Adrenal gland (tissue), 12 donors: Measurements from ENCODE around the gene KCNC2. TPM values are rescaled to one million over a fixed set of nuclear protein-coding genes. Genes with fewer than 3 reads are reported as not detected.
"Not testable (repeated sequence)": the region's sequence is repeated elsewhere in the genome, so short reads cannot be mapped to it uniquely, and the experiment has no call there.

Experiments
- DNase-seq, 7 donors: peaks; one replicate each; pipeline ENCODE4 v3.0.0-alpha.2; 2019 to 2020
- H3K27ac ChIP-seq, 5 donors: fragments of 200-600 bp; sonication (generic) in 4 of 5; 1 replicate in 3 of 5; 2 replicates in 2 of 5; pipeline versions ENCODE4 v1.5.1 to v1.8.0; 2016 to 2020; ENCODE audit warnings: mild to moderate bottlenecking in 1 of 5
- H3K27me3 ChIP-seq: fragments of 200-600 bp; 2 replicates; pipeline ENCODE4 v1.8.0; 2021
- H3K36me3 ChIP-seq, 2 donors: fragments of 200-600 bp; replicated peaks in 1 of 2; 1 replicate in 1 of 2; 2 replicates in 1 of 2; pipeline versions ENCODE4 v1.5.1 to v1.8.0; 2018 to 2022
- H3K4me1 ChIP-seq, 2 donors: fragments of 200-600 bp; replicated peaks in 1 of 2; 1 replicate in 1 of 2; 2 replicates in 1 of 2; pipeline versions ENCODE4 v1.5.1 to v1.8.0; 2018 to 2021
- H3K4me3 ChIP-seq, 4 donors: fragments of 200-600 bp; sonication (generic) in 3 of 4; one replicate each; pipeline ENCODE4 v1.5.1; 2016 to 2018
- H3K9me3 ChIP-seq, 3 donors: fragments of 200-600 bp; sonication (generic) in 1 of 3; replicated peaks in 1 of 3; 1 replicate in 2 of 3; 2 replicates in 1 of 3; pipeline versions ENCODE4 v1.5.1 to v1.8.0; 2016 to 2021
- POLR2A ChIP-seq, 2 donors: fragments of 450-650 bp; IDR thresholded peaks; one replicate each; pipeline ENCODE4 v1.6.1; 2017; ENCODE audit warnings: antibody characterized with exemption in 2 of 2, mild to moderate bottlenecking in 2 of 2, moderate library complexity in 1 of 2
- WGBS, 4 donors: extraction: QIAGEN DNeasy Blood & Tissue Kit in 2 of 4; methylation state at CpG; one replicate each; pipeline versions ENCODE4 v1.1.5 to v1.1.7; 2013 to 2017; 5-methylcytosine and 5-hydroxymethylcytosine counted together
- intact Hi-C, 2 donors: fragments of 100-400 bp; cut with DNase I; formaldehyde crosslinking; loops; one replicate each; pipeline versions ENCODE4 v1.14.1 to v1.15.0; 2022 to 2023
- polyA plus RNA-seq, 3 donors: library from polyadenylated mRNA; stranded (reverse); fragments of 200-250 nt in 2 of 3; fragments of 350-450 nt in 1 of 3; fragmentation: Illumina TruSeq in 1 of 3; extraction: RNeasy Lipid Tissue Mini Kit (QIAGEN cat#74804) in 1 of 3; gene quantifications; one replicate each; pipeline ENCODE4 v1.2.3, GENCODE V29; 2013 to 2014
- total RNA-seq, 9 donors: library from RNA; depleted of rRNA in 4 of 9; stranded (reverse); fragments of >200 nt in 4 of 9; fragments of 120-200 nt in 1 of 9; fragmentation: NEBNext Ultra II Directional in 1 of 9; extraction: Animal tissue kit (Norgen Biotek cat#: 25700) in 1 of 9; gene quantifications; one replicate each; pipeline versions ENCODE4 v1.1.0 to v1.2.4, GENCODE V29; 2013 to 2023
- TF ChIP-seq, protein P1 (sequence below), 6 experiments: fragments of 450-650 bp in 4 of 6; fragments of 200-600 bp in 2 of 6; sonication (generic) in 1 of 6; IDR thresholded peaks; 1 replicate in 5 of 6; 2 replicates in 1 of 6; pipeline versions ENCODE4 v1.5.1 to v1.8.0; 2016 to 2021; ENCODE audit warnings: antibody characterized with exemption in 6 of 6, mild to moderate bottlenecking in 2 of 6, moderate library complexity in 1 of 6
- donor health status: healthy with polysubstance abuse.
- donor health status: Bipolar disorder and iron deficiency.
- donor health status: DM: yes; HTN: yes; CAD: no.
- donor health status: DM: no; HTN: no; CAD: no.
- donor health status: DM: no; HTN: no; CAD: no.
- donor health status: DM: yes; HTN: yes; CAD: no.

The KCNC2 gene
- total and polyA plus RNA-seq, 12 donors = not detected

DNA sequence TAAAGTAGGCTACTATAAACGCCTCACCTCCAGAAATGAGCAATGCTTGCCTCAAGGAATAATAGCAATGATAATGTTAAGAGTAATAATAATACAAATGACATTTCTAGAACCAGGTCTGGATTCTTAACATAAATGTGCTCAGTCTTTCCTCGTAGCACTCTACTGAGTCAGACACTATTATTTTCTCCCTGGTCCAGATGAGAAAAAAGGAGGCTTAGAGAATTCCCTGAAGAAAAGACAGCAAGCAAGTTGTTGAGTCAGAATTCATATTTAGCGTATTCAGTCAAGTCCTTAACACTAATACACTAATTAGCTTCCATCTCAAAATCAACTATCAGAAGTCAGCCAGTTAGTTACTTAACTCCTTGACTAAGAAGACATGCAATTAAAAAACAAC, 13.2 kb downstream of the KCNC2 start:
- Histone ChIP-seq H3K27ac (no peak overlapping the region), H3K9me3 (no peaks in the 10 kb centered on the region), H3K4me1 (no peaks in the 10 kb centered on the region), H3K36me3 (no peaks in the 10 kb centered on the region), H3K4me3 (no peak overlapping the region), H3K27me3 (no peaks in the 10 kb centered on the region)
- 63 to 75% (median 65%) methylated on average over 3 of the region's 3 CpGs for WGBS, 4 donors
- TF ChIP-seq, protein P1, sequence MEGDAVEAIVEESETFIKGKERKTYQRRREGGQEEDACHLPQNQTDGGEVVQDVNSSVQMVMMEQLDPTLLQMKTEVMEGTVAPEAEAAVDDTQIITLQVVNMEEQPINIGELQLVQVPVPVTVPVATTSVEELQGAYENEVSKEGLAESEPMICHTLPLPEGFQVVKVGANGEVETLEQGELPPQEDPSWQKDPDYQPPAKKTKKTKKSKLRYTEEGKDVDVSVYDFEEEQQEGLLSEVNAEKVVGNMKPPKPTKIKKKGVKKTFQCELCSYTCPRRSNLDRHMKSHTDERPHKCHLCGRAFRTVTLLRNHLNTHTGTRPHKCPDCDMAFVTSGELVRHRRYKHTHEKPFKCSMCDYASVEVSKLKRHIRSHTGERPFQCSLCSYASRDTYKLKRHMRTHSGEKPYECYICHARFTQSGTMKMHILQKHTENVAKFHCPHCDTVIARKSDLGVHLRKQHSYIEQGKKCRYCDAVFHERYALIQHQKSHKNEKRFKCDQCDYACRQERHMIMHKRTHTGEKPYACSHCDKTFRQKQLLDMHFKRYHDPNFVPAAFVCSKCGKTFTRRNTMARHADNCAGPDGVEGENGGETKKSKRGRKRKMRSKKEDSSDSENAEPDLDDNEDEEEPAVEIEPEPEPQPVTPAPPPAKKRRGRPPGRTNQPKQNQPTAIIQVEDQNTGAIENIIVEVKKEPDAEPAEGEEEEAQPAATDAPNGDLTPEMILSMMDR (IDR thresholded peaks at IDR 0.05) = no peak
- no peak for DNase-seq
- intact Hi-C loops = no loop called here

DNA sequence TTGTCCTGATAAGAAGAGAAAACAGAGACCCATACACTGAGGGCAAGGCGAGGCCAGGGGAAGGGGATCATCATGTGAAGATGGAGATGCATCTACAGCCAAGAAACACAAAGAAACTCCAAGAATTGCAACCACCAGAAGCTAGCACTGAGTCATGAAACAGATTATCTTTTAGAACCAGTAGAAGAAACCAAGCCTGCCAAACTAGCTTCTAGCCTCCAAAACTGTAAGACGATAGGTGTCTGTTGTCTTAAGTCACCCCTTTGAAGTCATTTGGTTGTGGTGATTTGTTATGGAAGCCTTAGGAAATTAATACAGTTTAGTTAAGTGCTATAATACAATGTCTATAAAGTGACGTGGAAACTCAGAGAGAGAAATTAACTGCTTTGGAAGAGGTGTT, 15.4 kb downstream of the KCNC2 start:
- DNase-seq = no peak
- Histone ChIP-seq H3K9me3 (no peaks in the 10 kb centered on the region), H3K36me3 (no peaks in the 10 kb centered on the region), H3K27ac (no peak overlapping the region), H3K4me3 (no peak overlapping the region), H3K27me3 (no peaks in the 10 kb centered on the region), H3K4me1 (no peaks in the 10 kb centered on the region)
- intact Hi-C loops = no loop called here
- 60 to 77% (median 66%) methylated on average over 3 of the region's 3 CpGs for WGBS, 4 donors
- TF ChIP-seq, protein P1 (IDR thresholded peaks at IDR 0.05) = no peak
- TF ChIP-seq POLR2A (IDR thresholded peaks at IDR 0.05) = no peak

DNA sequence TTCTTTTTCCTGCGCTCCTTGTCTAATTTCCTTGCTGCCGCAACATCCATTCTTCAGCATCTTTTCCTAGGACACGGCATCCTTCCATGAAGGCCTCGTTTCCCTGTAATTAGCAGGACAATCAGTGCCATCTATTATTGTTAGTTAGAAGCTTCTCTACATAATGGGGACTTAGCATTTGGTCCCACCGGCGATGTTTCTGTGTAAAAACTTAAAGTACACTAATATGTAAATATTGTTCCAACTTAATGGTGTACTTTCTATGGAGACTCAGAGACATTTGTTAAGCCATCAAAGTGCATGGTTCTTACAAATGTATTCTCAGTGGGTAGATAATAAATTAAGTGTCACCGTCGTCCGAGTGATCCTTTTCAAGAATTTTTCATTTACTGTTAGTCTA, 17.4 kb downstream of the KCNC2 start:
- Histone ChIP-seq H3K9me3 (no peaks in the 10 kb centered on the region), H3K4me3 (no peak overlapping the region), H3K4me1 (no peaks in the 10 kb centered on the region), H3K36me3 (no peaks in the 10 kb centered on the region), H3K27ac (no peak overlapping the region), H3K27me3 (no peaks in the 10 kb centered on the region)
- intact Hi-C loops = no loop called here
- 74 to 86% (median 84%) methylated on average over 9 of the region's 9 CpGs for WGBS, 4 donors
- TF ChIP-seq POLR2A (IDR thresholded peaks at IDR 0.05) = no peak
- TF ChIP-seq, protein P1 (IDR thresholded peaks at IDR 0.05) = no peak
- no peak for DNase-seq

DNA sequence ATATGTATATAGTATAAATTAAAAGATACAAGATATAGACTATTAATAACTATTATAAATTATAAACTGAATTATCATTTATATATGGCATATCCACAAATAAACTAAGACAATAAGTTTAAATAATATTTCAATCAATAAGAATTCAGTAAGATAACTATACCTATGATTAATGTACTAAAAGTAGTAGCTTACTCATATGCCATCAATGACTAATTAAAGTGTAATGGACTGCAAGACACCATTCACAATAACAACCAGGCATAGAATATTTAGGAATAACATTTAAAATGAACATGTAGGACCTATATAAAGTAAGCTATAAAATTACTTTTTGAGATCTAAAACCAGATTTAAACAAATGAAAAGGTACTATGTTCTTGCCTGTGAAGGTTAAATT, 18.8 kb downstream of the KCNC2 start:
- Histone ChIP-seq H3K27me3 (no peaks in the 10 kb centered on the region), H3K9me3 (no peaks in the 10 kb centered on the region), H3K36me3 (no peaks in the 10 kb centered on the region), H3K27ac (no peak overlapping the region), H3K4me3 (no peak overlapping the region), H3K4me1 (no peaks in the 10 kb centered on the region)
- no peak for DNase-seq
- intact Hi-C loops = no loop called here
- TF ChIP-seq POLR2A (IDR thresholded peaks at IDR 0.05) = no peak
- TF ChIP-seq, protein P1 (IDR thresholded peaks at IDR 0.05) = no peak

DNA sequence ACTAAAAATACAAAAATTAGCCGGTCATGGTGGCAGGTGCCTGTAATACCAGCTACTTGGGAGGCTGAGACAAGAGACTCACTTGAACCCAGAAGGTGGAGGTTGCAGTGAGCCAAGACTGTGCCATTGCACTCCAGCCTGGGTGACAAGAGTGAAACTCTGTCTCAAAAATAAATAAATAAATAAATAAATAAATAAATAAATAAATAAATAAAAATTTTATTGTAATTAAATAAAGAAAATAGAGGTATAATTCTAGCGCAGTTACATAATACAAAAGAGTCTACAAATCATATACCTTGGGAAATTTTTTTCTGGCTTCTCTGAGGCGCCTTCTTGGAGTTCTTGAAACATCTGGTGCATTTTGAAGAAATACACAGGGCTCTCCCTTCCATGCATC, 23.8 kb downstream of the KCNC2 start:
- 92 to 95% (median 94%) methylated on average over 3 of the region's 3 CpGs for WGBS, 4 donors
- DNase-seq, H3K4me3 ChIP-seq, H3K36me3 ChIP-seq, H3K27me3 ChIP-seq, intact Hi-C loops, H3K4me1 ChIP-seq, H3K9me3 ChIP-seq, H3K27ac ChIP-seq: not testable (repeated sequence)
